ENCODE measurements around the gene CRYGN.

The CRYGN gene

DNA sequence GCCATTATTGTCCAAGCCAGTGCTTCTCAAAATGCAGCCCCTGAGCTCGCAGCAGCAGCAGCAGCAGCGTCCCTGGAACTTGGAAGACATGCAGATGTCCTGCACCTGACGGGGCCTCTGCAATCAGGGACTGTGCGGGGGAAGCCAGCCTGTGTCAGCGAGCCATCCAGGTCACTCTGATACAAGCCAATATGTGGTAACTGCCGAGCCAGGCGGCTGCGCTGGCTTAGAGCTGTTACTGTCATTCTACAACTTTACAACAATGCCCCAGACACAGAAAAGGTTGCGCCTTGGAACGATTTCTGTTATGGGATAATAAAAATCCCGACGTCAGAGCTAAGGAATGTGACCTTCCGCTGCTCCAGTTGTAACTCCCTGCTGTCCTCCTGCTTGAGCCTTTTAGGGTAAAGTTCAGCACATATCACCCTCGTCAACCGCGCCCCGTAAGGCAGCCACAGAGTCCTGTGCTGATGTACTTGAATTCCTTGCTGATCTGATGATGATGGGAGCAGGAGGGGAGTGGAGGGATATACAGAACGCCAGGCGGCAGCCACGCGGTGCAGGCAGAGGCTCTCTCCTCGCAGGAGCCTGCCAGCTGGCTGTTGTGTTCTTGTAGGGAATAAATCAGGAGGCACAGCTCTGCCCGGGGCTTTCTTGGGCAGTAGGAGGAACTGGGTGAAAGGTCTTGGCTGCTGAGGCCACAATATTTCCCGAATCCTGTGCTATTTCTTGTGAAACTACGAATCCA, 20.0 kb upstream of the CRYGN start:
- peak; percentile 81 for DNase-seq (ENCODE audit: low read depth)

DNA sequence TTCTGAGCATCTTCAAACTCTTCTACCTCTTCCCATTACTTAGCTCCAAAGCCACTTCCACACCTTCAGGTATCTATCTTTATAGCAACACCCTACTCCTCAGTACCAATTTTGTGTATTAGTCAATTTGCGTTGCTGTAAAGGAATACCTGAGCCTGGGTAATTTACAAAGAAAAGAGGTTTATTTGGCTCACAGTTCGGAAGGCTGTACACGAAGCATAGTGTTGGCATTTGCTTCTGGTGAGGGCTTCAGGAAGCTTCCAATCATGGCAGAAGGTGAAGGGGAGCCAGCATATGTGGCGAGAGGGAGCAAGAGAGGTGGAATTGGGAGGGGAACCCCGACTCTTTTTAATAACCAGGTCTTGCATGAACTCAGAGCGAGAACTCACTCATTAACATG, 17.6 kb upstream of the CRYGN start:
- no peak for DNase-seq (ENCODE audit: low read depth)

DNA sequence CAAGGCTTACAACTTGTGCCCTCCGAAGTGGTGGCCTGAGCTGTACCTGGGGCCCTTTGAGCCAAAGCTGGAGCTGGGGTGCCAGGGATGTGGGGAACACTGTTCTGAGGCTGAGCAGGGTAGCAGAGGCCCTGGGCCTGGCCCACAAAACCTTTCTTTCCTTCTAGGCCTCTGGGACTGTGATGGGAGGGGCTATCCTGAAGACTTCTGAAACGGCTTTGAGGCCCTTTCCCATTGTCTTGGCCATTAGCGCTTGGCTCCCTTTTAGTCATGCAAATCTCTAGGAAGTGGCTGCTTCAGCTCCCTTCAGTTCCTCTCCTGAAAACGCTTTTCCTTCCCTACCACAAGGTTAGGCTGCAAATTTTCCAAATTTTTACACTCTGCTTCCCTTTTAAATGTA, 16.8 kb upstream of the CRYGN start:
- no peak for DNase-seq (ENCODE audit: low read depth)

DNA sequence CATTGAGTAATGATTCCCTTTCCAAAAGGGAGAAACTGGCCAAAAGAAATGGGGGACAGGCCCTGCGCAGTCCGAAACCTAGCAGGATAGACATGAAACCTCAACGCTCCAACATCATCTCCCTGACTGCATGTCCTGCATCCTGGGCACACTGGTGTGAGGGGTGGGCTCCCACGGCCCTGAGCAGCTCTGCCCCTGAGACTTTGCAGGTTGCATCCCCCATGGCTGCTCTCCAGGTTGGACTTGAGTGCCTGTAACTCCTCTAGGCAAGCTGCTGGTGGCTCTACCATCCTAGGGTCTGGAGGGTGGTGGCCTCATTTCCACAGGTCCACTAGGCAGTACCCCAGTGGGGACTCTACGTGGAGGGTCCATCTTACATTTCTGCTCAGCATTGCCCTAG, 16.3 kb upstream of the CRYGN start:
- DNase-seq (ENCODE audit: low read depth), result no peak

DNA sequence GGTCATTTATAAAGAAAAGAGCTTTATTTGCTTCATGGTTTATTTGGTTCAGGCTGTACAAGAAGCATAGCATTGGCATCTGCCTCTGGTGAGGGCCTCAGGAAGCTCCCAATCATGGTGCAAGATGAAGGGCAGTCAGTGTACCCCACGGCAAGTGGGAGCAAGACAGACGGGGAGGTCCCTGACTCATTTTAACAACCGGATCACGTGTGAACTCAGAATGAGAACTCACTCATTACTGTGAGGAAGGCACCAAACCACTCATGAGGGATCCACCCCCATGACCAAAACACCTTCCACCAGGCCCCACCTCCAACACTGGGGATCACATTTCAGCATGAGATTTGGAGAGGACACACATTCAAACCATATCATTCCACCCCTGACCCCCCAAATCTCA, 15.7 kb upstream of the CRYGN start:
- no peak for DNase-seq (ENCODE audit: low read depth)

DNA sequence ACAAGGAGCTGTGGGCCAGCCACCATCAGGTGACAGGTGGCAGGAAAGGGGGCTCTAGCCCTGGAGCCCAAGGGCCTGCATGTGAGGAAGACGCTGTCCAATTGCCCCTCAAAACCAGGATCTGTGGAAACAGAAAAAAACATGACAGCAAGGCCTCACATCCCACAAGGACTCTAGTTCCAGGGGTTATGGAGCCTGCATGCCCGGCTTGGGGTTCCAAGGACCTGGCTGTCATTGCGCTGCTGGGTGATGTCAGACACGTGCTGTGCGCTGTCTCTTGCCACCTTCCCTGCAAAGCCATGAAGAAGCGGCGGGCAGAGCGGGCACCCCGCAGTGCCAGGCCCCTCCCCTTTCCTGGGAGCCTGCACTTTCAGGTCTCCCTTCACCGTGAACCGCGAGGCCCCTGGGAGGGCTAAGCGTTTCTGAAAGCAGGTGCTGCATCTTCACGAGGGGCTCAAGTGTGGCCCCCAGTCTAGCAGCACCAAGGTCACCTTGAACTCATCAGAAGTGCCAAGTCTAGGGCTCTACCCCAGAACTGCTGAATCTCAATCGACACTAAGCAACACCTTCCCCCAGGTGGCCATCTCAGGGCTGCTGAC, 15.1 kb upstream of the CRYGN start:
- DNase-seq (ENCODE audit: low read depth), result no peak

DNA sequence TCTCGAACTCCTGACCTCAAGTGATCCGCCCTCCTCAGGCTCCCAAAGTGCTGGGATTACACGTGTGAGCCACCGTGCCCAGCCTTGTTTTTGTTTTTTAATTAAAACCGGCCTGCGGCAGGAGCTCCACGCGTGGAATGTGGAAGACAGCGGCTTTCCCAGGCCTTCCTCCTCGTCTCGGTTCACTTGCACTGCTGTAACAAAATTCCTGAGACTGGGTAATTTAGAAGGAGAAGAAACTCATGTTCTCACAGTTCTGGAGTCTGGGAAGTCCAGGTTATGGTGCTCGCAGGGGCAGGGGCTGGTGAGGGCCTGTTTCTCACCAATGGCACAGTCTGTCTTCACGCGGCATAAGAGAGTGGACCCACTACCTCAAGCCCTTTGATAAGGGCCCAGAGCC, 14.4 kb upstream of the CRYGN start:
- DNase-seq (ENCODE audit: low read depth), result no peak

DNA sequence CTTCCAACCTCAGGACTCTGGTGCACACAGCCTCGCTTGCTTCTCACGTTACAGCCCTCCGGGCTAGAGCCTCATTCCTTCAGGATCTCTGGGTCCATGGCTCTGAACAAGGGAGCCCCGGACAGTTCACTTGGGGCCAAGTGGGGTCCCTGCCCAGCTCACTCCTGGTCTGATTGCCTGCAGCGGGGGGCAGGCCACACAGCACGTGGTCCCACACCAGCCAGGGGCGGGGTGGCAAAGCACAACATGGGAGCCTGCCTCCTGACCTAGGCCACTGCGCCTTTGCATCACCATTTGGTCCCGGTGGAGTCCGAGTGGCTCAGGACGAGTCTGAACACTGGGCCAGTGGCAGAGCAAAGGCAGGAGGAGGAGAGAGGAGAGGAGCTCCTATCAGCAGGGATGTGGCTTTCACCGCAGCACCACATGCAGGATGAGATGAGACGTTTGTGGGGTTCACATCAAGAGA, 13.4 kb upstream of the CRYGN start:
- no peak for DNase-seq (ENCODE audit: low read depth)

DNA sequence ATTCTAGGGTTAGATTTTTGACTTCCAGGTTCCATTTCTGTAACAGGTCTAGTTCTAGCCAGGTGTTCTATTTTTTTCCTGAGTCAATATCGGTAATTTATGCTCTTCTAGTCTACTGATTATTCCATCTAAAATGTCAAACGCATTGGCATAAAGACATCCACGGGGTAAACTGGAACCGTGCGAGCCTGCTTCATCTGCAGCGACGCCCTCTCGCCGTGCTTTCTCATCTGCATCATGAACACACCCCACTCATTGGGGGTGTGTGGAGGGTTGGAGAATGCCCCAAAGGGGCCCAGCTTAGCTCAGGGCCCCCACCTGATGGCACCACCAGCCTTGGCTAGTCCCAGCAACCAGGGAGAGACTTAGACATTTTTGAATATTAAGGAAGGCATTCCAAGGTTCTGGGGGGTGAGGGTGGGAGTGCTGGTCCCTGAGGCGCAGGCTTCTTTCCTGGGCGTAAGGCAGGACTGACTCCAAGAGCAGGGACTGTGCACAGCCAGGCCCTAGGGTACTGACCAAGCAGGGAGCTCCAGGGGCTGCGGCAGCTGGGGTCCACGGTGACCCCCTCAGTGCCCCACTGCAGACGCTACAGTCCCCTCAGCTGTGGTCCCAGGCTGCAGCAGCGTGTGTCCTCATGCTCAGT, 12.9 kb upstream of the CRYGN start:
- DNase-seq (ENCODE audit: low read depth), result no peak

DNA sequence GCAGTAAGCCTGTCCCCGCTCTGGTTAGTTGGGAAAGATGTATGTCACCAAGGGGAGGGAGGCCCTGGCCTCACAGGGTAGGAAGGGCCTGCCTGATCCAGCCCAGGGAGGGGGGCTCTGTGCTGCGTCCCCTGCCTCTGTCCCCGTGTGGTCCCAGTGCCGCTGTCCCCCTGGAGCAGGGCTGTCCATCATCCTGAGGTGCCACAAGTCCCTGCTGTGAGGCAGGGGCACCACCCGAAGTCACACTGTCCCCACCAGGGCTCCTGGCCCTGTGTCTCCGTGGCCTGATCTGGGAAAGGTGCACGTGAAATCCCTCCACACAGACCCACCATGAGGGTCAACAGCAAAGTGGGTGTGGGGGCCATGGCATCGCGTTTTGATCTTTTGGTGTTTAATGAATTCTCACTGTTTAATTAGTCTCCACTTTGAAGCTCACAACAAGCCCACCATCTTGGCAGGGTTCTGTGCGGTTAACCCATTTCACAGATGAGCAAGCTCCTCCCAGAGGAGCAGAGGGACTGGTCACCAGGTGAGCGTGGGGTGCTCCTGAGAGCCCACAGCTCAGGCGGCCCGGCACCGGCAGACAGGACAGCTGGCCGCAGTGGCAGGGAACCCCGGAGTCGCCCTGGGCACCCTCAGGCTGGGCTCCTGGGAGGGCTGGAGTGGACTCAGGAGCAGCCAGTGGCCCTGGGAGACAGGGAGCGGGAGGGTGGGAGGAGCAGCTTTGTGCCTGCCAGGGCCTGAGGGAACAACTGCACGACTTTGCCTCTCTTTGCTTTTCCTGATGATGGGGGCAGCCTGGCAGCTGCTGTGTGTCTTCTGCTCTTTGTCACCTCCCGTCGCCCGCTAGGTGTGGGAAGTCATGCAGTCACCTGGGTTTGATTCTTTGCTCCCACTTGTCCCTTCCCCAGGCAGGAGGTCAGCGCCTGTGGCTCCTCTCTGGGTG, 12.0 kb upstream of the CRYGN start:
- no peak for DNase-seq (ENCODE audit: low read depth)

DNA sequence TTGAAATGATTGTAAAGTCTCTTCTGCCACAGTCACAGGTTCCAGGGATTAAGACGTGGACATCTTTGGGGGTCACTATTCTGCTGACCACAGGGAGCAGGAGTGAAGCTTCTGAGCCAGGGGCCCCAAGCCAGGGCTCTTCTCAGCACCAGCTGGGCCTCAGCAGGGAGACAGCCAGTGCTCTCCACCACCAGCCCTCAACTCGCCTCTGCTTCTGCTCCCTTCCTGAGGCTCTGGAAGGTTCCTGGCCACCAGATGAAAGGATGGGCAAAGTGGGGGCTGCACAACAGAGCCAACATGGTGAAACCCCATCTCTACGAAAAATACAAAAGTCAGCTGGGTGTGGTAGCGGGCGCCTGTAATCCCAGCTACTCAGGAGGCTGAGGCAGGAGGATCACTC, 11.2 kb upstream of the CRYGN start:
- no peak for DNase-seq (ENCODE audit: low read depth)

DNA sequence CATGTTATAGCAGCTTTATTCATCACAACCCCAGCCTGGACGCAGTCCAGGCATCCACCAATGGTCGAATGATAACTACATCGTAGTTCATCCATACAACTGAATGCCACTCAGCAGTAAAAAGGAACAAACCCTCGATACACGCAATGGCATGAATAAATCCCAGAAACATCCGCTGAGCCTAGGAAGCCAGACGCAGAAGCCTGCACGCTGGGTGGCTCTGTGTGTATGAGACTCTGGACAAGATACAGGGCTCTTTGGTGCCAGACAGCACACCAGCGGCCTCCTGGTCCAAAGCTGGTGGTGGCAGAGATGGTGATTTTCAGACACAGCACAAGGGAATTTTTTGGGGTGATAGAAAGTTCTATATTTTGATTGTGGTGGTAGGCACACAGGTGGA, 10.0 kb upstream of the CRYGN start:
- DNase-seq (ENCODE audit: low read depth), result no peak

DNA sequence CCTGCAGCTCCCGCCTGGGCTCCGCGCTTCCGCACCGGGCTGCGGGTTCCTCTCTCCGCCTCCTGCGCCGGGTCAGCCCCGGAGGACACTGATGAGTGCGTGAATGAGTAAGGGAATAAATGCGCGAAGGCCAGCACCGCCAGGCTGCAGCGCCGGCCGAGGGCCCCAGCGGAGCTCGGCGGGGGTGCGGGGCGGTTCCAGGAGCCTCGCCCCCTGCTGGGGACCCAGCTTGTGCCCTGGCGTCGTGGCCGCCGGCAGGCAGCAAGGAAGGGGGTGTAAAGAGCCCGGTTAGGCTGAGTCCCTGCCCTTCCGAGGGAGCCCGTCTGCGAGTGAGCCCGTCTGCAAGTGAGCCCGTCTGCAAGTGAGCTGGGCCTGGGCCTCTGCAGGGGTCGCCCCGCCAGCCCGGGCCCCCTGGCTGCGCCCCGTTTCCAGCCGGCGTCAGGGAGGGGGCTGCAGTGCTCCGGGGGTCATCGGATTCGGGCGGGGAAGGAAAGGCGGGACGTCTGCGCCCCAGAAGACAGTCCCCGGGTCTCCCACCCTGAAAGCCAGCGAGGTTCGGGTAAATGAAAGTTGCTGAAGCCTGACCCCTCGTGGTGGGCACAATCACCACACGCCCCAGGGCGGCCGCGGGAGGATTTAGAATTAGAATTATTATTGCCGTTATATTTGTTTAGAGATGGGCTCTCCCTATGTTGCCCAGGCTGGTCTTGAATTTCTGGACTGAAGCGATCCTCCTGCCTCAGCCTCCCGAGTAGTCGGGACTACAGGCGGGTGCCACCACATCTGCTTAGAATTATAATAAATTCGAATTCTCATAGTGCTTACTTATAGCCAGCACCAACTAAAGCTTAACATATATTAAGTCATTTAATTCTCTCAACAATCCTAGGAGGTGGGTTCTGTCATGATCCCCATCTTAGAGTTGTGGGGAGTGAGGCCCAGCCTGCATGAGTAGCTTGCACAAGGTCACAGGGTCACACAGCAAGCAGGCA, 8.6 kb upstream of the CRYGN start:
- peak; percentile 60 for DNase-seq (ENCODE audit: low read depth)

DNA sequence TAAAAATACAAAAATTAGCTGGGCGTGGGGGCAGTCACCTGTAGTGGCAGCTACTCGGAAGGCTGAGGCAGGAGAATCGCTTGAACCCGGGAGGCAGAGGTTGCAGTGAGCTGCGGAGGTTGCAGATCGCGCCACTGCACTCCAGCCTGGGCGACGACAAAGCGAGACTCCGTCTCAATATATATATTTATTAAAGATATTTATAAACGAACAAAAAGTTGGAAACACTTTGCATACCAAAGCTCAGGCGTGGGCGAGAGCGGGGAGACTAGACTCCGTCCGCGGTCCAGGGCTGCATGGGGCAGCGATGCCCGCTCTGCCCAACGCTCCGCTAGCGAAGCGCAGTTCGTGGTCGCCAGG, 7.9 kb upstream of the CRYGN start:
- no peak for DNase-seq (ENCODE audit: low read depth)

DNA sequence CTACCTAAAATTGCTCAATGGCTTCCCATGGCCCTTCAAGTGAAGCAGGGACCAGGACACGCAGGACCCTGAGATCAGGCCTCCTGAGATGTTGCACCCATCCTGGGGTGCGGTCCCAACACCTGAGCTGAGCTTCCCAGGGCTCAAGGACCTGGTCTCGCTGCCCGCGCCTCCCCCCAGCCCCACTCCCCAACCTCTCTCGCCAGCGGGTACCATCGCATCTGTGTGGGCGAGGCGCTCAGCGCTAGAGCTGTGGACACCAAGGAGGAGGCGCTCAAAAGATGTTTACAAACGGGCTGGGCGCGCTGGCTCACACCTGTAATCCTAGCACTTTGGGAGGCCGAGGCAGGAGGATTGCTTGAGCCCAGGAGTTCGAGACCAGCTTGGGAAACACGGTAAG, 7.4 kb upstream of the CRYGN start:
- no peak for DNase-seq (ENCODE audit: low read depth)

DNA sequence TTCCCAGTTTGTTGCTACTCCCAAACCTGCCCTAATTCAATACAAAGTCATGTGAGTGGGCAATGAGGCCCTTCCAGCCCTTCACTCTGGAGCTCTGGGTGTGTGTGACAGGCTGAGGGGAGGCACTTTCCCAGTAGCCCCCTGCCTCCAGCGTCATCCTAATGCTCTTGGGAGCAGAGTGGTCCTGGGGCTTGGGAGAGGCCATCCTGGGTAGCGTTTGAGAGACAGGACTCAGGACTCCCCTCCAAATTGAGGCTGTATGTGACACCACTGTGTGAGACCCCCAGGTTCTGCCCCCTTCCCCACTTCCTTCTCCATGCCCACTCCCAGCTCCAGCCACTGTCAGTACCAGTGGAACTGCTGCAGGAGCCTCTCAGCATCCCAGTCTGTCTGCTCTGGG, 6.5 kb upstream of the CRYGN start:
- no peak for DNase-seq (ENCODE audit: low read depth)

DNA sequence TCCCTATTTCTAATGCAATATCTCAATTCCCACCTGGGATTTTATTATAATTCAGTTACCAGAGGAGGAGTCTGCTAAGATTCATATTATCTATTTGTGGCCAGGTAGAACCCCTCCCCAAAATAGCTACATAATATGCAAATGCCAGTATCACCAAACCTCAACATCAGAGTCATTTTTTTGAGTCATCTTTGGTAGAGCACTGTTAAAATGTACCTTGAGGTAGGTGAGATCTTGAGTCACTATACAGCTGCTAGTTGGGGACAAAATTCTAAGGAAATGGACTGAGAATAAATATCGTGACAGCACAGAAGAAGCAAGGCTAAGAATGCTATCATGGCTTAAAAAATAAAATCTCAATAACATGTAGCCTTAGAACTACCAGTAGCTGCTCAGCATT, 4.7 kb upstream of the CRYGN start:
- no peak for DNase-seq (ENCODE audit: low read depth)

DNA sequence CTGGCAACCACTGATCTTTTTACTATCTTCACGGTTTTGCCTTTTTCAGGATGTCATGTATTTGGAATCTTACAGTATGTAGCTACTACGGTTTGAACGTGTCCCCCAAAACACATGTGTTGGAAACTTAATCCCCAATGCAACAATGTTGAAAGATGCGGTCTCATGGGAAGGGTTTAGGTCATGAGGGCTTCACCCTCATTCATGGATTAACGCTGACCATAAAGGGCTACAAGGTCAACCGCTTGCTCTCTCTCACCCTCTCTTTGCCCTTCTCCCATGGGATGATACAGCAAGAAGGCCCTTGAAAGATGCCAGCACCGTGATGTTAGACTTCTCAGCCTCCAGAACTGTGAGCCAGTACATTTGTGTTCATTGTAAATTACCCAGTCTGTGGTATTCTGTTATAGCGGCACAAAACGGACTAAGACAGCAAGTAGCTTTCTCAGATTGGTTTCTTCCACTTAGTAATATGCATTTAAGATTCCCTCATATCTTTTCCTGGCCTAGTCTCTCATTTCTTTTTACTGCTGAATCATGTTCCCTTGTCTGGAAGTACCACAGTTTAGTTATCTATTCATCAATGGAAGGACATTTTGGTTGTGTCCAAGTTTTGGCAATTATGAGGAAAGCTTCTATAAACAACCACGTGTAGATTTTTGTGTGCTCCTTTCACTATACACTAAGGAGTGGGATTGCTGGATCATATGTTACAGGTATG, 3.0 kb upstream of the CRYGN start:
- no peak for DNase-seq (ENCODE audit: low read depth)

DNA sequence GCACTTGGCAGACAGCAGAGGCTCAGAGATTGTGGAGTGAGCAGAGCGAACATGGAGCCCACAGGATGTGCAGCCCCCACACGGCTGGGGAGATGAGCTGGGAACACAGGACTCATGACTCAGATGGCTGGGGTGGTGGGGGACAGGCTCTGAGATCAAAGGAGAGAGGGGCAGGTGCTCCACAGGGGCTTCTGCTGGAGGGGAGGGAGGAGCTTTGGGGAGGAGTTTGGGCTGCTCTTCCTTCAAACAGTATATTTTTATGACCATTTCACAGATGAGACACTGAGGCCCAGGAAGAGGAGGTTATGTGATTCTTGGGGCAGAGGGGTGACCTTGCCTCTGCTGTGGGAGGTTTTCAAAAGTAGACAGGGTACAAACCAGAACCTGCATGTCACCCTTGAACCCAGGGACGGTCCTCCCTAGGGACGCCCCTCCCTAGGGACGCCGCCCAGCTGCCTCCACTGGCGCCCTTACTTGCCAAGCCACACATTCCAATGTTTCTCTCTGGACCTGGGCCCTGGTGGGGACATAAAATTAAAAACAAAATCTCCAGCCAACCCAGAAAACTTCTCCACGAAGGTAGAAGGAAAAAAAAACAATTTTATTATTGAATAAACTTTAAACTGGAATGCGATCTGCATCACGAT, 981 bp upstream of the CRYGN start:
- peak; percentile 30 for DNase-seq (ENCODE audit: low read depth)
